Ammon's horn (tissue), 1 donor: ENCODE measurements around the gene RC3H2.

Experiments used
- DNase-seq: peaks from one replicate; pipeline ENCODE4 v3.0.0-alpha.2; 2016; ENCODE audit warnings: low spot score

RC3H2 gene

GRCh38 chr9:122904823-122905710, at the start of gene RC3H2:
Gene RC3H2 (minus strand): TSS chr9:122905359. CDS start chr9:122897509, 7,850 bp downstream.
- DNase-seq: peak; percentile 100

- no peak for DNase-seq
These were observed 49.1 kb upstream of the RC3H2 start for GRCh38 chr9:122954253-122954691.

- DNase-seq: no peak
These were observed 45.9 kb upstream of the RC3H2 start for GRCh38 chr9:122951056-122951455.

GRCh38 chr9:122950263-122950662, 45.1 kb upstream of the RC3H2 start:
- DNase-seq: no peak

GRCh38 chr9:122949696-122950095, 44.5 kb upstream of the RC3H2 start:
- peak; percentile 53 for DNase-seq

- no peak for DNase-seq
These were observed 43.2 kb upstream of the RC3H2 start for GRCh38 chr9:122948313-122948712.

GRCh38 chr9:122946461-122947005, 41.4 kb upstream of the RC3H2 start:
- no peak for DNase-seq

- DNase-seq: no peak
These were observed 40.1 kb upstream of the RC3H2 start for GRCh38 chr9:122944960-122945888.

GRCh38 chr9:122941582-122942234, 36.5 kb upstream of the RC3H2 start:
- peak; percentile 14 for DNase-seq

GRCh38 chr9:122940749-122941581, 35.8 kb upstream of the RC3H2 start, which contains the start of gene RABGAP1:
Gene RABGAP1 (plus strand): TSS chr9:122941020. CDS start chr9:122957060, 16,040 bp downstream.
- peak; percentile 99 for DNase-seq

- DNase-seq: no peak
These were observed 35.2 kb upstream of the RC3H2 start for GRCh38 chr9:122940454-122940748.

- DNase-seq: no peak
These were observed 34.4 kb upstream of the RC3H2 start for GRCh38 chr9:122939601-122940000.

GRCh38 chr9:122936883-122937282, 31.7 kb upstream of the RC3H2 start:
- no peak for DNase-seq

GRCh38 chr9:122936464-122936863, 31.3 kb upstream of the RC3H2 start:
- DNase-seq: no peak

GRCh38 chr9:122931226-122932121, 26.3 kb upstream of the RC3H2 start, which contains the start of gene ZBTB26:
Gene ZBTB26 (minus strand): TSS chr9:122931512. CDS start chr9:122919934, 11,578 bp downstream.
- peak; percentile 95 for DNase-seq

- no peak for DNase-seq
These were observed 25.5 kb upstream of the RC3H2 start for GRCh38 chr9:122930541-122931225.

GRCh38 chr9:122929796-122930354, 24.7 kb upstream of the RC3H2 start:
- no peak for DNase-seq

- no peak for DNase-seq
These were observed 18.8 kb upstream of the RC3H2 start for GRCh38 chr9:122923947-122924346.

GRCh38 chr9:122922713-122923112, 17.6 kb upstream of the RC3H2 start:
- no peak for DNase-seq
